Glomerular endothelial cell (primary cell): Measurements from ENCODE around the gene RABGGTA. TPM values are rescaled to one million over a fixed set of nuclear protein-coding genes. Genes with fewer than 3 reads are reported as not detected.

ENCODE experiments used
- DNase-seq: peaks from one replicate; pipeline ENCODE4 v3.0.0-alpha.2; 2011; ENCODE audit warnings: low read depth, low spot score; ENCODE audit errors: extremely low read depth
- total RNA-seq: library from RNA; depleted of rRNA; stranded (reverse); fragments of >200 nt; gene quantifications from 2 replicates; pipeline ENCODE4 v1.2.3, GENCODE V29; 2015

The RABGGTA gene, protein sequence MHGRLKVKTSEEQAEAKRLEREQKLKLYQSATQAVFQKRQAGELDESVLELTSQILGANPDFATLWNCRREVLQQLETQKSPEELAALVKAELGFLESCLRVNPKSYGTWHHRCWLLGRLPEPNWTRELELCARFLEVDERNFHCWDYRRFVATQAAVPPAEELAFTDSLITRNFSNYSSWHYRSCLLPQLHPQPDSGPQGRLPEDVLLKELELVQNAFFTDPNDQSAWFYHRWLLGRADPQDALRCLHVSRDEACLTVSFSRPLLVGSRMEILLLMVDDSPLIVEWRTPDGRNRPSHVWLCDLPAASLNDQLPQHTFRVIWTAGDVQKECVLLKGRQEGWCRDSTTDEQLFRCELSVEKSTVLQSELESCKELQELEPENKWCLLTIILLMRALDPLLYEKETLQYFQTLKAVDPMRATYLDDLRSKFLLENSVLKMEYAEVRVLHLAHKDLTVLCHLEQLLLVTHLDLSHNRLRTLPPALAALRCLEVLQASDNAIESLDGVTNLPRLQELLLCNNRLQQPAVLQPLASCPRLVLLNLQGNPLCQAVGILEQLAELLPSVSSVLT
- 28.7 and 42.6 TPM in 2 replicates for total RNA-seq

DNA sequence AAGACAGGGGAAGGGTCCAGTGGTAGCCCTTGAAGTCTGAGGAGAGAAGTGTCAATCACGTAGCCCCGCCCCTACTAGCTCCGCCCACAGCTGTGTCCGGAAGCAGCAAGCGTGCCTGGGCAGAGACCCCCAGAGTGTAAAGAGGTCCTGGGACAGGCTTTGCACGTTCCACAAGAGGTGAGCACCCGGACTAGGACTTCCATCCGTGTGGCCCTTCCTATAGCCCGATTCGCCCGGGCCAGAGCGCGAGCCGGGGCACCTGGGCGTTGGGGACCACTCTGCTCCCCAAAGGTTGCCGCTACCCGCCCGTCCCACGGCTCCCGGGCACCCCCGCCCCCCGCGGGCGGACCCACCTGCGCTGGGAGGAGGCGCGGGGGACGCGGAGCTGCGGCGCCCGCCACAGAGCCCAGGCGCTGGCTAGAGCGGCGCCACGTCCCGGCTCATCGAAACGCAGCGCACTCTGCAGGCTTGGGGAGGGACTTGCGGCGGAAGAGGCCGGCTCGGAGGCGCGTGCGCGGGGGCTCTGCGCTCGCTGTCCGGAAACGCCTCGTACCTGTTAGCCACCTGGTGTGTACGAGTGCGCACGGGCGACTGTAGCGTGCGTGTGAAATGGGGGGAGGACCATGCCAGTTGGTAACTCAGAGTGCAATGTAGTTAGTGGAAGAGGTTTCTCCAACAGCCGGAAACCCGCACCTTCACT is at the start of gene RABGGTA:
Gene RABGGTA (minus strand): TSS at position 464 of the 700 bp plus-strand sequence. CDS start 482 bp downstream, outside the sequence.
- no peak for DNase-seq

DNA sequence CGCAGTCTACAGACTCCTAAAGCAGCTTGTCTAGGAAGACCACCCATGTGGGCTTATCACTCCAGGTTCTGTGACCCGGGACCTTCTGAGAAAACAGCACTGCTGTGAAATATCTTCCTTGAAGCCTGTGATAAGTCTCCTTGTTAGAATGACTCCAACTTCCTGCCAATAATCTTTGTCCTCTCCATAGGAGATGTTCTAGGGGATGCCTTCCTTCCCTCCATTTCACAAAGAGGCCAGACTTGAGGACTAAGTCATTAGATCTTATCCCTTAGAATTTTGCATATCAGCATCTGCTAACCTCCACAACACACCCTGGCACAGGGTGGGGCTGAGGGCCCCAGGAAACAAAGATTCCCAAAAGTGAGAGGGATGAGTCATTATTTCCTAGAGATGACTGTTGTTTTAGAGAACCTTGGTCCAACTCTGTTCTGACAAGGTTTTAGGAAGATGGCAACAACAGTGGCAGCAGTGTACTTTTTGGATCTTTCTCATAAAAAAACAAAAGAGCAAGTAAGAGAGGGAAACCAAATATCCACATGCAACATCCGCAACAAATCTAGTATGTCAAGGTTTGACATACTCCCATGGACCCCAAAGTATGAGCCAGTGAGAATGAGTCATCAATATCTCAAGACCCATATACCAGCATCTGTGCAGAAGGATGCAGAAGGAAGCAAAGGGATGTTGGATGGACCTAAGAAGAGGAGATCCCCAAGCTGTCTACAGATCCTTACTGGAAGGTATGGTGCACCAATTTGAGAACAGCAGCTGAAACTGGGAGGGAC is 45.9 kb upstream of the RABGGTA start:
- no peak for DNase-seq

DNA sequence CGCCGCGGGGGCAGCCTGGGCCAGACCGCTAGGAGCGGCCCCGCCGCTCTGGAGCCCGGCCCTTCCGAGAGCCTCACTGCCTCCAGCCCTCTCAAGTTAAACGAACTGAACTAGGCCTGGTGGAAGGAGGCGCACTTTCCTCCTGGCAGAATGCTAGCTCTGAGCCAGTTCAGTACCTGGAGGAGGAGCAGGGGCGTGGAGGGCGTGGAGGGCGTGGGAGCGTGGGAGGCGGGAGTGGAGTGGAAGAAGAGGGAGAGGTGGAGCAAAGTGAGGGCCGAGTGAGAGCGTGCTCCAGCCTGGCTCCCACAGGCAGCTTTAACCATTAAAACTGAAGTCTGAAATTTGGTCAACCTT is 45.2 kb upstream of the RABGGTA start:
- no peak for DNase-seq

DNA sequence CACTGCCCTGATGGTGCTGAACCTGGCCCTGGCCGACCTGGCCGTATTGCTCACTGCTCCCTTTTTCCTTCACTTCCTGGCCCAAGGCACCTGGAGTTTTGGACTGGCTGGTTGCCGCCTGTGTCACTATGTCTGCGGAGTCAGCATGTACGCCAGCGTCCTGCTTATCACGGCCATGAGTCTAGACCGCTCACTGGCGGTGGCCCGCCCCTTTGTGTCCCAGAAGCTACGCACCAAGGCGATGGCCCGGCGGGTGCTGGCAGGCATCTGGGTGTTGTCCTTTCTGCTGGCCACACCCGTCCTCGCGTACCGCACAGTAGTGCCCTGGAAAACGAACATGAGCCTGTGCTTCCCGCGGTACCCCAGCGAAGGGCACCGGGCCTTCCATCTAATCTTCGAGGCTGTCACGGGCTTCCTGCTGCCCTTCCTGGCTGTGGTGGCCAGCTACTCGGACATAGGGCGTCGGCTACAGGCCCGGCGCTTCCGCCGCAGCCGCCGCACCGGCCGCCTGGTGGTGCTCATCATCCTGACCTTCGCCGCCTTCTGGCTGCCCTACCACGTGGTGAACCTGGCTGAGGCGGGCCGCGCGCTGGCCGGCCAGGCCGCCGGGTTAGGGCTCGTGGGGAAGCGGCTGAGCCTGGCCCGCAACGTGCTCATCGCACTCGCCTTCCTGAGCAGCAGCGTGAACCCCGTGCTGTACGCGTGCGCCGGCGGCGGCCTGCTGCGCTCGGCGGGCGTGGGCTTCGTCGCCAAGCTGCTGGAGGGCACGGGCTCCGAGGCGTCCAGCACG is 44.6 kb upstream of the RABGGTA start:
- DNase-seq = no peak

DNA sequence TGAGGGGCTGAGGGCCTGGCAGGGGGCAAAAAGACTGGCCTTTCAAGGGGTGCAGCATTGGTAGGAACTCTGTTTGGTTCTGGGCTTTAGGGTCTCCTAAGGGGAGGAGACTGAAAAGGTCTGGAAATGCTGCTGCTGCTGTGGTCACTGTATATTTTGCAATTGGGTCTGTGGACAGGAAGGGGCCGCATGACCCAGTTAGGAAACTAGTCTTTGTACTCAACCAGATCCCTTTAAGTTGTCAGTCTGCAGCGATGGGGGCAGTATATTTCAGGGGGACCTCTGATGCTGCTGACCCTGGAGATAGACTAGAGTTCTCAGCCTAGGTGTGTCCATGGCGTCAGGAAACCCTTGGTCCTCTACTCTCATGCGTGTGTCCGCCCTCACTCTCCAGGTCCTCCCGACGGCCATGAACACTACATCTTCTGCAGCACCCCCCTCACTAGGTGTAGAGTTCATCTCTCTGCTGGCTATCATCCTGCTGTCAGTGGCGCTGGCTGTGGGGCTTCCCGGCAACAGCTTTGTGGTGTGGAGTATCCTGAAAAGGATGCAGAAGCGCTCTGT is 43.9 kb upstream of the RABGGTA start:
- no peak for DNase-seq

DNA sequence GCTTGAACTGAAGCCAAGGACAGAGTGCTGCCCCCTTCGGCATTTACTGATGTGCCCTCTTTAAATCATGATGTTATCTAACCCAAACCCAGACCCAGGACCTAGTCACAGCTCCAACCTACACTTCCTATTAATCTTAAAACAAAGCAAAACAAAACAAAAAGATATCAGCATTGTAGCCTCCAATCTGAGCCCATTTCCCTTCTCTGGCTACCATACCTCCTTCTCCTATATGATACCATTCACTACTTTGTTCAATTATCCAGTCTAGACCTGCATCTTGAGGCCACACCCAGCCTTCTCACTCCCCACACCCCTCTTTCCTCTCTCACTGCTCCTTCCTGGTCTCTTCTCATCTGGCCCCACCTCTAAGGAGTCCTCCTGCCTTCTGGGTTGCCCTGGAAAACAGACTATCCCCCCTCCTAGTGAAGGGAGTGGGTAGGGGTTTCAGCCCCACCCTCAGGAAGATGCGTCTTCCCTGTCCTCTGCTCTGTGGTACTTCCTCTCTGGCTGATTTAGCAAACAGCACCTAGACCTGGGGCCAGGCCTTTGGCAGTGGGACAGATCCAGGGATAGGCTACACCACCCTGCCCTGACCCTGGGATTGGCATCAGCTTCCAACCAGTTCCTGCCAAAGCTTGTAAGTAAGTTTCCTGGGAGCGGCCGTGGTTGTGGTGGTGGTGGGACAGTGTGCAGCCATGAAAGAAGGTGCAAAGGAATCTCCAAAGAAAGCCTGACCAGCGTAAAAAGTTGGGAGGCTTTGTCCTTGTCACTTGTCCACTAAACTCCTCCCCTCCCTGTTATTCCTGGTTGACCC is 43.2 kb upstream of the RABGGTA start:
- no peak for DNase-seq

DNA sequence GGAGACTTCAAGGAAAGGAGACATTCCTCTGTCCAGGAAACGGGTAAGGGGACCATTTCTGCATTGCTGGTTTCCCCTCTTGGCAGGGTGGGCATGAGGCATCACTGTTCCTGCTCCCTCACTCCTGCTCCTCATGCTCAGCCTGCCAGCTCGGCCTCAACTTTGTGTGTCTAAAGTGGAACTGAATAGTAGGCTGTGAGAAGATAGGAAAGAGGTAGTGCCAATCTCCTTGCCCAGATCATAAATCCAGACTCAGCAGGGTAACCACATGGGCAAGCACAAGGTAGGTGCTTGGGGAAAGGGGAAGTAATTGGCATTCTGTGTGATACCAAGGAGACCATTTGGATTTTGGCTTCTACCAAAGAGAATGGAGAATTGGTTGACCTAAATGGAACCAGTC is 42.5 kb upstream of the RABGGTA start:
- DNase-seq = no peak

DNA sequence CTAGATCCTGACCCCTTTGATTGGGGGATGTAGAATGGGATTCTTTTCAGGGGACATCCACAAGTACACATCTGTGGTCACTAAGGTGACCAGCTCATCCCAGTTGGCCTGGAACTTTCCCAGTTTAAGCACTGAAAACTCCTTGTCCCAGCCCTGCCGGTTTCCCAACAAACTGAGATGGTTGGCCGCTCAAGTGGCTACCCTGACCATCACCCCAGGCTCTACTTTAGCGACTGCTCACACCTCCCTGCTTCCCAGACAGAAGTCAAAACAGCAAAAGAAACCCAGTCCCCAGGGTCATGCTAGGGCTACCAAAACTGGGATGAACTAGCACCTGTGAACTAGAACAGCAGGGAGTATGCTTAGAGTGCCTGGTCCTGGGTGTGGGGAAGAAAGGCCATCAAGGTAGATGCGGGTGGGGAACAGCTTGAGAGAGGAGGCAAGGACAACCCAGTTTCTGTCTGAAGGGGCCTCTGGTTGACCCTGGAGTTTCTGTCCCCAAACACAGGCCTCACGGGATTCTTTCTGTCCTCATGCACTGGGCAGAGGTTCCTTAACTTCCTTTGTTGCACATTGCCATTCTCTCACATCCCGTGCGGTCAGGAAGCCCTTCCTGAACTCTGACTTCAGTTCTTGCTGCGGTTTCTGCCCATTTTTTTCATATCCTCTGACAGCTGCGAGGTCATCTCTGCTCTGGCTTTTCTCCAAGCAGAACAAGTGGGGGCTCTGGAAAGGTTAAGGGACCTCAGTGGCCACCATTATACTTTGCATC is 41.5 kb upstream of the RABGGTA start:
- DNase-seq = no peak

DNA sequence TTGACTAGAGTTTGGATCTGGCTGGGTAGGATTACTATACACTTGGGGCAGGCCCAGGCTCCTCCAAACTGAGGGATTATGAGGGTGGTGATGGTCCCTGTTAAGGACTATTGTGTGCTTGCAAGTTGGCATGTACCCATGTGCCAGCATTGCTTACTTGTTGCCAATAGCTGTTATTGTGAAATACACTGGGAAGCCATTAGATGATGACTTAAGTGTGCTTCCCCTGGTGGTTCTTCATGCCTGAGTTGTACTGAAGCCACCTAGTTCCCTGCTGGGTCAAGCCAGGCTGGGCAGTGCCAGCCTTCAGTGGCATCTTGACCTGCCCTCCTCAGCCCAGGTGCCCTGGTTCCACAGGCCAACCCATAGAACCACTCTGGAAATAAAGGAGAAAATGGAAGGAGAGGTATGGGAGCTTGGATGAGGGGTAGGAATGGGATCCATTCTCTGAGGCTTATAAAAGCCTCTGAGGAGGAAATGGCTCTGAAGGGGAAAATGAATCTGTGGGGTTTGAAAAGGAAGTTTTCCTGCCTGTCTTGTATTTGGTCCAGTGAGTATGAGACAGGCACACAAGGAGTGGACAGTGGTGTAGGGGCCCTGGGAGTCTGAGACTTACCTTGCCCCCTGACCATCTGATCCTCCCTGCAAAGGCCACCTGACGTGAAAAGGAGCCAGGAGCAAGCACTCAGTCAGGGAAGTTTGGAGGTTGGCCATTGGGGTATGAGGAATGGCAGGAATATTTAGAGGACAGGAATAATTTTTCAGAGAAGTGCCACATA is 40.6 kb upstream of the RABGGTA start:
- DNase-seq = no peak

DNA sequence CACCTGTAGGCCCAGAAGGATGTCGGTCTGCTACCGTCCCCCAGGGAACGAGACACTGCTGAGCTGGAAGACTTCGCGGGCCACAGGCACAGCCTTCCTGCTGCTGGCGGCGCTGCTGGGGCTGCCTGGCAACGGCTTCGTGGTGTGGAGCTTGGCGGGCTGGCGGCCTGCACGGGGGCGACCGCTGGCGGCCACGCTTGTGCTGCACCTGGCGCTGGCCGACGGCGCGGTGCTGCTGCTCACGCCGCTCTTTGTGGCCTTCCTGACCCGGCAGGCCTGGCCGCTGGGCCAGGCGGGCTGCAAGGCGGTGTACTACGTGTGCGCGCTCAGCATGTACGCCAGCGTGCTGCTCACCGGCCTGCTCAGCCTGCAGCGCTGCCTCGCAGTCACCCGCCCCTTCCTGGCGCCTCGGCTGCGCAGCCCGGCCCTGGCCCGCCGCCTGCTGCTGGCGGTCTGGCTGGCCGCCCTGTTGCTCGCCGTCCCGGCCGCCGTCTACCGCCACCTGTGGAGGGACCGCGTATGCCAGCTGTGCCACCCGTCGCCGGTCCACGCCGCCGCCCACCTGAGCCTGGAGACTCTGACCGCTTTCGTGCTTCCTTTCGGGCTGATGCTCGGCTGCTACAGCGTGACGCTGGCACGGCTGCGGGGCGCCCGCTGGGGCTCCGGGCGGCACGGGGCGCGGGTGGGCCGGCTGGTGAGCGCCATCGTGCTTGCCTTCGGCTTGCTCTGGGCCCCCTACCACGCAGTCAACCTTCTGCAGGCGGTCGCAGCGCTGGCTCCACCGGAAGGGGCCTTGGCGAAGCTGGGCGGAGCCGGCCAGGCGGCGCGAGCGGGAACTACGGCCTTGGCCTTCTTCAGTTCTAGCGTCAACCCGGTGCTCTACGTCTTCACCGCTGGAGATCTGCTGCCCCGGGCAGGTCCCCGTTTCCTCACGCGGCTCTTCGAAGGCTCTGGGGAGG is 39.5 kb upstream of the RABGGTA start, which contains the start of gene LTB4R:
Gene LTB4R (plus strand): TSS at position 857 of the 959 bp plus-strand sequence. CDS start 4,150 bp downstream, outside the sequence.
- no peak for DNase-seq

DNA sequence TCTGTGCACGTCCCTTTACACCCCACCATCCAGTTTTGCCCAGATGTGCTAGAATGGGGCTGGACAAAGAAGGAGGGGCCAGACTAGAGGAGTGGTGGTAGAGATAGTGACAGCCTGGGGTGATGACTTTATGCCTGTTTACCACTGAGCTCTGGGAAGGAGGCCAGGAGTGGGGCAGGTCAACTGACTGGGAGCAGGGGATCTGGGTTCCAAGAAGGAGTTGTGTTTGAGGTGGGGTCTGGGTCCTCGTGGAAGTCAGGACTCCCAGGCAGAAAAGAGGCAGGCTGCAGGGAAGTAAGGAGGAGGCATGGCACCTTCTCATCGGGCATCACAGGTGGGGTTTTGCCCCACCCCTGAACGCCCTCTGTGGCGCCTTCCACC is 38.9 kb upstream of the RABGGTA start:
- no peak for DNase-seq

DNA sequence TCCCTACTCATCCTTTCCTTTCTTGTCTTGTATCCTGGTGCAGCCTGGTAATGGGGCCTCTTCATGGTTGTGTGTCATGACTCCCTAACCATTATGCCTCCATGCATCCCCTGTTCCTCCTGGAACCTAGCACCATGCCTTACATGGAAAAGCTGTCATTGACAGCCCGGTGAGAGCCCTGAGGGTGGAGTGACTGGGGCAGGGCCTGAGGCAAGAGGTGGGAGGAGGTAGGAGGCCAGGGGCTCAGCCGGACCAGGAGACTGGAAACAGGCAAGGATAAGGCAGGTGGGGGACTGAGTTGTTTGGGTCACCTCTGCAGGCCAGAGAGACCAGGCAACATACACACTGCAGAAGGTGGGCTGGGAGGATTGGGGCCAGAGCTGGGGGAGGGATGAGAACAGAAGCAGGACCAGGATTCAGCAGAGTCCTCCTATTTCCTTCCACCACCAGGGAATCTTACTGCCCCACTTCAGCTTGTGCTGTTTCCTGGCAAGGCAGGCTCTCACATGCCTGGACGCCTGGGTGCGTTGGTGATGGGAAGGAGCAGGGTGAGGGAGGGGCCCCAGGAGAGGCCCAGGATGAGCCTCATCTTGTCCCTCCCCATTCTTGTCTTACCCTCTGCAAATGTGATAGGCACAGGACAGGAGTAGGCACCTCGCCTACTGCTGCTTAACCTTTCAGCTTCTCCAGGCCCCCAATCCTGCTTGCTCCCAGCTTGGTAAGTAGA is 38.3 kb upstream of the RABGGTA start, which contains the start of gene LTB4R2:
Gene LTB4R2 (plus strand): TSS at position 603 of the 727 bp plus-strand sequence. CDS start 525 bp downstream, outside the sequence.
- DNase-seq = no peak

DNA sequence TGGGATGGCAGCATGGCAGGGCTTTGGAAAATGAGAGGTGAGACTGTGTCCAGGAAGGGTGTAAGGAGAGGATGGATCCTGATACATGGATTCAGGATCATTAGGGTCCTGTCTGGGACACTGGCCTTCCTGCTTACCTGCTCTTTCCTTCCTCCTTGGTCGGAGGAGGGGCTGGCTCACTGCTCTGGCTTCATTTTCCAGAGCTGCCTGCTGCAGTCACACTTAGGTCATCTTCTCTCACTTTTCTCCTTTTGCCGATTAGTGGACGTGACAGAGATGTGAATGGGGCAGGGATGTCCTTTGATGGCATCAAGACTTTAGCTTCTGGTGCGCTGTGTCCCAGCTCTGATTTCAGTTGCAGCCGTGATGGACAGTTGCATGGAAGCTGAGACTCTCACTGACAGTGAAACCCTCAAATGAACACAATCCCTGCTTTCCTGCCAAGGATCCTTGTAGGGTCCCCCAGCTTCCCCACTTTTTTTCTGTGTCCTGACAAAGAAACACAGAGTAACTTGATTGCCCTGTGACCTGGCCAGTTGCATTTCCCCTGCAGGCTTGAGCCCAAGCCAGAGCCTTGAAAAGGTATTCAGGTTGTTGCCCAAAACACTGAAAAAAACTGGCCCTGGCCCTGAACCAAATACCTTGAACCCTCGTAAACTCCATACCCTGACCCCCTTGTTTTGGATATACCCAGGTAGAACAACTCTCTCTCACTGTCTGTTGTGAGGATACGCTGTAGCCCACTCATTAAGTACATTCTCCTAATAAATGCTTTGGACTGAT is 37.1 kb upstream of the RABGGTA start:
- DNase-seq = no peak

DNA sequence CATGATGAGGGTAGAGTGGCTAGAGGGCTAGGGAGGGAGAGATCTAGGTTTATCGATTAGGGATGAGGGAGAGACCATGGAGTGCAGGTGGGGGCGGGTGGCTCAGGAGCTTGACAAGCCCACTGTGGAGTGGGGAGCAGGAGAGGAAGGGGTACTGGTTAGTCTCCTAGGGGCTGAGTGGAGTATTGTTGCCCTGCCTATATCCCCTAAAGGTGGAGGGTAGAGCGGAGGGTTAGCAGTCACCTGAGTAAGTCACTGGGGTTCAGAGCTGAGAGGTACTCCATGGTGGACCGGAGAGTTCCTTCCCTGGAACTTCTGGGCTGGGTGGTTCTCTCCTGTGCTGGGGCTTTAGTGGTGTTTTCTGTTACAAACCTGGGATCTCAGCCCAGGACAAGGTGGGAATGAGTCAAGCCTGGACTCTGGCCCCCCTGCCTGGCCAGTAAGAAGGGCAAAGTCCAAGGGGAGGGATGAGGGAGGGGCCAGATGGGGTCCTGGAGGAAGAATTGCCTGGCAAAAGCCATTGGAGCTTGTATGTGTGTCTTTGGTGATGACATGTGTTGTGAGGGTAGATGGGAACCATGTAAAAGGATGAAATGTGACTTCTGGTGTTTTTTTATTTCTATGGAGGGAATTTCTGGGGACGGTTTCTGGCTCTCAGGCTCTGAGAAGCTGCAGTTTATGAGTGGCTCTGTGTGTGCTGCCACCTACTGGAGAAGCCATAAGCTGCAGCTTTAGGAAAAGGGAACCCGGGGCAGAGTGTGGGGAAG is 36.4 kb upstream of the RABGGTA start, which contains the start of gene CIDEB:
Gene CIDEB (minus strand): TSS at position 403 of the 767 bp plus-strand sequence. CDS start 119 bp downstream, at position 284.
- DNase-seq = no peak
